BJ (cell line): ENCODE measurements around the gene FAM241A. TPM values are rescaled to one million over a fixed set of nuclear protein-coding genes. Genes with fewer than 3 reads are reported as not detected.

Experiments
- CTCF ChIA-PET: fragments of 350-600 bp; formaldehyde crosslinking; extraction: SDS; loops from one replicate; lab custom pipeline; 2021; ENCODE audit warnings: antibody characterized with exemption, inconsistent platforms; lab: Yijun Ruan, JAX
- POLR2A ChIA-PET: fragments of 300-600 bp; sonication (Branson Sonifier 250); formaldehyde crosslinking; extraction: SDS; loops from one replicate; lab custom pipeline; 2021; ENCODE audit warnings: antibody characterized with exemption; lab: Charles Lee
- DNase-seq: peaks from one replicate; pipeline ENCODE4 v3.0.0-alpha.2; 2011; ENCODE audit warnings: low read depth
- H3K27me3 ChIP-seq: 2 replicates; pipeline ENCODE4 v1.6.0; 2011; ENCODE audit warnings: low read length; ENCODE audit not compliant: control insufficient read depth, insufficient read depth
- H3K36me3 ChIP-seq: 2 replicates; pipeline ENCODE4 v1.5.1; 2011; ENCODE audit warnings: low read length; ENCODE audit not compliant: control insufficient read depth, insufficient read depth
- H3K4me3 ChIP-seq: 2 replicates; pipeline ENCODE4 v1.5.1; 2011; ENCODE audit warnings: low read depth, mild to moderate bottlenecking, control low read depth, low read length
- CTCF ChIP-seq: IDR thresholded peaks from 2 replicates; pipeline ENCODE4 v1.5.1; 2011; ENCODE audit warnings: low read depth, mild to moderate bottlenecking, control low read depth, inconsistent platforms, low read length, moderate library complexity; ENCODE audit not compliant: insufficient read depth
- polyA plus RNA-seq: library from polyadenylated mRNA; depleted of rRNA; stranded (reverse); fragments of >200 nt; gene quantifications from 2 replicates; pipeline ENCODE4 v1.2.3, GENCODE V29; 2011

The FAM241A gene
- polyA plus RNA-seq, 1 experiment, result 0.45 TPM

DNA sequence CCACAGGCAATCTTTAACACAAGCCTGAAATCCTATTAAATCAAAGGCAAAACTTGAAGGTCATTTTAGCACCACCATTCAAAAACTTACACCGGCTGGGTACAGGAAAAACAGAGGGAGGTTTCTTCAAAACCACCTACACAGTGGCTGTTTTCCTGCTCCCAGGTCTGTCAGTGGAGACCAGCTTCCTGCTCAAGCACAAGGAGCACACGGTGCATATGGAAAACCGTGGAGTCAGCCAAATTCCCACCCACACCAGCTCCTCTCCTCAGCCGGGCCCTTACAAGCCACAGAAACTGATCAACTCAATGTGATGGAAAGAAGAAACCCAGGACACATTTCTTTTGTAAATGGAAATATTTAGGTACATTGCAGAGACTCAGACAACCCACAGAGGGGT lies 14.3 kb upstream of the FAM241A start:
- no peak for DNase-seq
- ChIA-PET CTCF (interaction anchor here (0.6 to 2.7 kb wide), 3 partner anchors 25 to 223 kb away, joined by 3 to 9 read pairs (median 3); no protein-coding TSS in a partner anchor), POLR2A (no interaction called here)
- no peak for TF ChIP-seq CTCF
- Histone ChIP-seq H3K27me3 (no peaks in the 10 kb centered on the region), H3K4me3 (no peak overlapping the region), H3K36me3 (no peaks in the 10 kb centered on the region)

GRCh38 chr4:112136551-112136950 lies 8.7 kb upstream of the FAM241A start:
- no peak for TF ChIP-seq CTCF
- no peaks in the 10 kb centered on the region; the same call in 1 of the 2 replicates for H3K27me3 ChIP-seq
- POLR2A ChIA-PET, result no interaction called here
- H3K4me3 ChIP-seq, result no peak overlapping the region
- no peaks in the 10 kb centered on the region for H3K36me3 ChIP-seq
- CTCF ChIA-PET, result no interaction called here
- DNase-seq, result no peak

GRCh38 chr4:112138538-112138937 lies 6.7 kb upstream of the FAM241A start:
- ChIA-PET POLR2A (no interaction called here), CTCF (interaction anchor here (0.6 to 1.1 kb wide), 2 partner anchors 9 to 45 kb away, joined by 3 to 5 read pairs; no protein-coding TSS in a partner anchor)
- no peak overlapping the region for H3K4me3 ChIP-seq
- H3K36me3 ChIP-seq, result no peaks in the 10 kb centered on the region
- no peaks in the 10 kb centered on the region; the same call in 1 of the 2 replicates for H3K27me3 ChIP-seq
- DNase-seq, result no peak
- no peak for TF ChIP-seq CTCF

DNA sequence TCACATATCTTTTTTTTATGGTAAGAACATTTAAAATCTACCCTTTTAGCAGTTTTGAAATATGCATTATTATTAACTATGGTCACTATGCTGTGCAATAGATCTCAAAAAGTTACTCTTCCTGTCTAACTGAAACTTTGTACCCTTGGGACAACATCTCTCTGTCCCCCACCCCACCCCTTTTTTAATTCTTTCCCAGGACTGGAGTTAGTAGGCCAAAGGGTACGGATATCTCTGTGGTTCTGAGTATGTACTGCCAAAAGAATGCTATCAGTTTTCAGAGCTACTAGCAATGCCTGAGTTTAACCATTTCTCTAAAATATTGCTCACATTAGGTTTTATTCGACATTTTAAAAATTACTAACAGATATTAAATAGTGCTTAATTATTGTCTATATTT lies 4.7 kb upstream of the FAM241A start:
- CTCF ChIA-PET, result interaction anchor here (1.5 kb wide), 1 partner anchor 41 kb away, joined by 7 read pairs; no protein-coding TSS in a partner anchor
- no peak for TF ChIP-seq CTCF
- DNase-seq, result no peak
- no peaks in the 10 kb centered on the region; the same call in 1 of the 2 replicates for H3K27me3 ChIP-seq
- H3K36me3 ChIP-seq, result no peaks in the 10 kb centered on the region
- no peak overlapping the region for H3K4me3 ChIP-seq
- POLR2A ChIA-PET, result no interaction called here

DNA sequence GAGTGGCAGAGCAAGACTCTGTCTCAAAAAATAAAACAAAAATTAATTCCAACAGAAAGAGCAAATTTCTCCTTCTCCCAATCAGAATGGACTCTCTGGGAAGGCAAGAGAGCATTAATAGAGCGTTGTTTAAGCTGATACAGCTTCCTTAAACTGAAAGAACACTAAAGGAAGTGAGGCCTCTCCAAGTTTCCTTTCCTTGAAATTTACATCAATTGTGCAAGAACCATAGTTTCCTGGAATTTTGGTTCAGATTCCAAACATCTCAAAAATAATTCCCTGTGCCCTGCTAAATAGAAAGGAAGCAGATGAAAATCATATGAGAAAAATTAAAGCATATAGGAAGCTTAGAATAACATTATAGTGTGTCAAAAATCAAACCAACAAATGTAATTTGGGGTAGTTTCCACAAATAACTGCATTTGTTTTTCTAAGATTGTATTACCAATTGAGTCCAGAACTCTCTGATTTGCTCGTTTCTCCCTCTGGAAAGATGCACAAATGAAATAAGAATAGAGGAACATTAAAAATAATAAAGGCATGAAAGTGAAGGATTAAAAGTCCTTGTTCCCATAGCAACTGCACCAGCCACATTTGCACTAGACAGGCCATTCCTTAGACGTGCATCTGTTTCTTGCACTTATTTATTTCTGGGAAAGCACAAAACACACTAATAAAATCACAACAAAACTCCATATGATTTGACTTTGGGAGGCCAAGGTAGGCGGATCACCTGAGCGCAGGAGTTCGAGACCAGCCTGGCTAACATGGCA lies 3.7 kb upstream of the FAM241A start:
- no peak overlapping the region for H3K4me3 ChIP-seq
- H3K27me3 ChIP-seq, result no peaks in the 10 kb centered on the region; the same call in 1 of the 2 replicates
- no peak for DNase-seq
- ChIA-PET POLR2A (no interaction called here), CTCF (no interaction called here)
- TF ChIP-seq CTCF, result no peak
- no peaks in the 10 kb centered on the region for H3K36me3 ChIP-seq
